Activated CD4-positive, CD25-positive, alpha-beta regulatory T cell (primary cell): ENCODE measurements around the gene CADPS2.

Source experiments
- DNase-seq, 4 experiments: peaks; one replicate each; lab custom pipeline; 2025; lab: John Stamatoyannopoulos, UW

CADPS2 gene

DNA sequence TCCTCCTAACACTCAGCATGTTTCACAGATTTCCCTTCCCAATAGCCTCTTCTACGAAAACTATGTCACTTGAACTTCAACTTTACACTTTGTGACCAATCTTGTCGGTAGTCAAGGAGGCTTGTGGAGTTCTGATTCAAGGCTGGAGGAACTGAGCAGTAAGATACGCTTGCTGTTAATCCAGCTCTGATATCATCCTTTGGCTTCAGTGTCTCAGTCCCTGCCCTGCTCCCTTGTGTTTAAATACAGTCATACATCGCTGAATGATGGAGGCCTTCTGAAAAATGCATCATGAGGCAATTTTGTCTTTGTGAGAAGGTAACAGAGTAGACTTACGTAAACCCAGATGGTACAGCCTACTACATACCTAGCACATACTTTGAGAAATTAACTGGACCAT lies 360.9 kb downstream of the CADPS2 start:
- DNase-seq = no peak

DNA sequence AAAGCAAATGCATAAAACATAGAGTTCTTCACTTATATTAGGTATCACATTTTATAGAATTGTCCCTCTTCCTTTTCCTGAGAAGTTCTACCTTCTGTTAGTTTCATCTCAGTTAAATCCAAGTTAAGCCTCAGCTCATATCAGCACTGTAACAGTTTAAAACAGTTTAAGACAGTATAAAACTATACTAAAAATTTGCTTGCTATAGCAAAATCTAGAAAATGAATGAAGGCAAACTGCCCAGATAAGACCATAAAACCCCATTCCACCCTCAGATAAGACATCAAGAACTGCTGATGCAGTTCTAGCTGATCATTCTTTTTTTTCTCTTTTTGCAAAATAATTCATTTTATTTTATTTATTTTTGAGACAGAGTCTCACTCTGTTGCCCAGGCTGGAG lies 364.5 kb downstream of the CADPS2 start:
- DNase-seq = no peak

DNA sequence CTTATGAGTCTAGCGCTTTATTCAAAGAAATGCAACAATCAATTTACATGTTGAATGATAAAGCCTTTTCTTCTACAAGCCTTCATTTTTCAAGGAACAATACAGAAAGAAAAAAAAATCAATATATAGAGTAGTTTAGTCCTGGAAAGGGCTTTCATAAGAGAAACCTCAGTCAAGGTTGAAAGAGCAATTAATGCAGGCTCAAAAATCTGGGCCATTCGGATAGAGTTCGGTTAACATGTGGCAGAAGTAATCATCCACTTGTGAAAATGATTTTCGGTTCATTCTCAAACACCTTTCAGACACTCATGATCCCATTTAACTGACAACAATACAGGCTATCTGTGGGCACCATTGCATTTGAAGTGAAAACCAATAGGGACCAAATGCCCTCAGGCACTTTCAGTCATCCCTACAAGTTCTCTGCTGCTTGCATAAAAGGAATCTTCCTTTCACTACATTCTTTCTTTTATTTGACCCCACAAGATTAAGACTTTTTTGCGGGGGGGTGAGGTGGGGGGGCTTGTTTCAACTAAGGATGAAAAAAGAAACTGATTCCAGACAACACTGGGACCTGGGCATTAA lies 365.2 kb downstream of the CADPS2 start:
- DNase-seq = no peak

DNA sequence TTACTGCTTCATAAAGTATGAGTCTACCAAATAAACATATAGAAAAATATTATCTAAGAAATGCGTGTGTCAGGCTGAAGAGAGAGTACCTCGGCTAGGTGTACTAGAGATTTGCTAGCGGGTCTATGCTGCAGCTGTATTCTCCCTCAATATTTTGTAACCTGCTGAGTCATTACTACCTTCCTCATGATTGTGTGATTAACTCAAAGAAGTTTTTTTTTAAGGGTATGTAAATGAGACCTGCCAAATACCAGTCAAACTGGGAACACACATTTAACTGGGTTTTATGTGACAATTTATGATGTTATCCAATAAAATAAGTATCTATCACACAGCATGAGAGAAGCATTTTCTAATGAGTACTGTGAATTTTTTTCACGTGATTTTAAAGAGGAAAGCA lies 367.8 kb downstream of the CADPS2 start:
- no peak for DNase-seq

DNA sequence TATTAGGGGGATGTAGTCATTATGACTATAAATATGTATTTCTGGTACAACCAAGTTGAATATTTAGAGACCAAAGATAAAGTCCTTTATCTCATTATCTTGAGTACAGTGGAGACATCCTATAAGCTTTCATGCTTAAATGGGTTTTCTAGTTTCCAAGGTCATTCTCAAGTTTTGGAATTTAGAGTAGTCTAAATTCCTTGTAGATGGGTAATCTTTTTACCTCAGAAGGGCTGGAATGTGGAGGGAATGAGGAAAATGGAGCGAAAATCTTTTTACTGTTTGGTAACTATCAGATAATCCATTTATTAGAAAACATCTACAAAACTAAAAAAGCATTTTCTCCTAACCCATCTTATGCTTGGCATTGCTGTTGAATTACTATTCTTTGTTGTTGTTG lies 368.7 kb downstream of the CADPS2 start:
- no peak for DNase-seq

DNA sequence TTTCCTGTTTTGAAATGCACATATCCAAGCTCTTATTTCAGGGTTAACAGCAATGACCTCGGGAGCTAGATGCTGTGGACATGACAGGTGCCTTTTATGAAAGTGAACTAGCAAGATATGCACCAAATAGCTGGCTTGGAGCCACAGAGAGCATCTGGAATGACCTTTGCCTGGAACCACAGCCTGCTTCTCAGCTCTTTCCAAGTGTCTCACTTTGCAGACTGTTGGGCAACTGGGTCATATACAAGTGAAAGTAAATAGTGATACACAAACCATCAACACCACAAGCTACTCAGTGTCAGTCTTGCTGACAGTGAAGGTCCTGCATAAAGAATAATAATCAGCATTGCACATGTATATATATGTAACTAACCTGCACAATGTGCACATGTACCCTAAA lies 370.9 kb downstream of the CADPS2 start:
- no peak for DNase-seq

DNA sequence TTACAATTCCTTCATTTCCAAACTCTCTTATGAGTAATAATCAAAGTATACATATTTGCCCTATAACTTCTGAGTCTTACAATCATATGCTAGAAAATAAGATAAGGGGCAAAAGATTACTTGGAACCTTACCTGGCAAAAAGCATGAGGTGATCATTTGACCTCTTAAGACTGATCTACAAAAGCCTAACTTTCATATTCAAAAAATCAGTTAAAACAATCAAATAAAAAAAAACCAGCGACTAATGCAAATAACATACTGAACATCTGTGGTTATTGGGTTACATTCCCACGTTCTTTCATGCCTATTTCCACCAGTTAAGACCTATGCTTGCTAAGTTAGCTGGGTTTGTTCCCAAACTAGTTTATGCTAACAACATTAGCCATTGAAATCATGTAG lies 375.0 kb downstream of the CADPS2 start:
- no peak for DNase-seq

DNA sequence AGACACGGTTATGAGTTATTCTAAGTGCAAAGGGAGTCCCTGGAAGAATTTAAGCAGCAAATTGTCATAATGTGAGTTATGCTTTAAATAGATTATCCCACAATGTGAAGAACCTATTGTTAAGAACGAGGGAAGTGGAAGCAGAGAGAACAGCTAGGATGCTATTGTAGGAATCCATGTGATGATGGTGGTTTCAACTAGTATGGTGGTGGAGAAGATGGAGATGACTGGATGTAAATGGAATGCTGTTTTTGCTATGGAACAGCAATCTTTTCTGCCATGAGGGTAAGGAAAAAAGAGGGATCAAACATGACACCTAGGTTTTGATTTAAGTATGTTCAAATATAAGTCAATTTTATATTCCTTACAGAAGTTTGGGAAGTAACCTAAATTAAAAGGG lies 378.7 kb downstream of the CADPS2 start:
- no peak for DNase-seq

DNA sequence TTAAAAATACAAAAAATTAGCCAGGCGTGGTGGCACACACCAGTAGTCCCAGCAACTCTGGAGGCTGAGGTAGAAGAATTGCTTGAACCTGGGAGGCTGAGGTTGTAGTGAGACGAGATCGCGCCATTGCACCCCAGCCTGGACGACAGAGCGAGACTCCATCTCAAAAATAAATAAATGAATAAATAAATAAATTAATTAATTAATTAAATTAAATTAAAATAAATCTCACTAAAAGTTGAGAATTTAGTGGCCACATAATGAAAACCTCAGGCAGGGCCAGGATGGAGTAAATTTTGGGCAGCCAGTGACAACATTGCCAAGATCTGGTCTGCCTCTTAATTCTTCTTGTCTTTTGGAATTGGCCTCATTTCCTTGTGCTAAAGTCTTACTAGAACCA lies 394.3 kb downstream of the CADPS2 start:
- no peak for DNase-seq

DNA sequence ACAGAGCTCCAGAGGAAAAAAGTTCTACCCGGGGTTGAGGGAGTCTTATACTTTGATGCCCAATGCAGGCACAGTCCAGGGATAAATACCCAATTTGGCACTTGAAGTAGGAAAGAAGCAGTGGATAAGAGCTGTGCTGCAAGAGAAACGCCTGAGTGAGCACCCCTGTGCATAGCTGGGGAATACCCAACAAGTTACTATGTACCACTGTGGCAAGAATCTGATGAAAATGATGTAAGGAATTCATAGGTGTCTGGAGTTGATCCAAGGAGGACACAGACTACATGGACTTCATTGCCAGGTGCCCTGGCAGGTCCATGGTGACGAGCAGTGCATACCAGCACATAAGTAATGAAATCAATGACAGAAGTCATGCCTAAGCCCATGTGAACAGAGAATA lies 398.0 kb downstream of the CADPS2 start:
- DNase-seq = no peak

DNA sequence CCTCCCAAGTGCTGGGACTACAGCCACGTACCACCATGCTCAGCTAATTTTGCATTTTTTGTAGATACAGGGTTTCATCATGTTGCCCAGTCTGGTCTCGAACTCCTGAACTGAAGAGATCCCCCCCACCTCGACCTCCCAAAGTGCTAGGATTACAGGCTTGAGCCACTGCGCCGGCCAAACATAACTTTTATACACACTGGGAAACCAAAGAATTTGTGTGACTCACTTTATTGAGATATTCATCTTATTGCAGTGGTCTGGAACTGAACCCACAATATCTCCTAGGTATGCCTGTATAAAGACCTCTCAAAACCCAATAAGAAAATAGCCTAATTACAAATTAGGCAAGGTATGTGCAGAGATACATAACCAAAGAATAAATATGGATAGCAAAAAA lies 399.1 kb downstream of the CADPS2 start:
- DNase-seq = no peak

DNA sequence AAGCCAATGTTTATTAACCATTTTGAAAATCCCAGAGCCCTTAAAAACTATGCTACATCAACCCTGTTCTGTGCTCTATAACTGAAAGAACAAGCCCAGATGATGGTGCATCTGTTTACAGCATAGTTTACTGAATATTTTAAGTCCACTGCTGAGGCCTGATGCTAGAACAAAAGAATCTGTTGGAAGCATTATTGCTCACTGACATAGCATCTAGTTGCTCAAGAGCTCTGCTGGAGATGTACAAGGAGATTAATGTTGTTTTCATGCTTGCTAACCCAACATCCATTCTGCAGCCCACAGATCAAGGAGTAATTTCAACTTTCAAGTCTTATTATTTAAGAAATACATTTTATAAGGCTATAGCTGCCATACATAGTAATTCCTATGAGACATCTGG lies 400.4 kb downstream of the CADPS2 start:
- DNase-seq = no peak

DNA sequence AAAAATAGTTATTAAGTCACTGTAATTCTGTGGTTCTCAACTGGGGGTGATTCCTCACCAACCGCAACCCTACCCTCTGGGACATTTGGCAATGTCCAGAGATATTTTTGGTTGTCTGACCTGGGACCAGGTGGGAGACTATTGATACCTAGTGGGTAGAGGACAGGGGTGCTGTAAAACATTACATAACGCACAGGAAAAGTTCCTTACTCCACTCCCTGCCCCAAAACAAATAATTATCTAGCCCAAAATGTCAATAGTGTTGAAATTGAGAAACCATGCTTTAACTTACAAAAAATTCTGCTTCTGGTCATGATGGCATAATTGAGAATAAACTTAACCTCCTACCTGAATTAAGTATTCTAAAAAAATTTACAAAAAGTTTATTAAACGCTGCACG lies 404.0 kb downstream of the CADPS2 start:
- DNase-seq = no peak

DNA sequence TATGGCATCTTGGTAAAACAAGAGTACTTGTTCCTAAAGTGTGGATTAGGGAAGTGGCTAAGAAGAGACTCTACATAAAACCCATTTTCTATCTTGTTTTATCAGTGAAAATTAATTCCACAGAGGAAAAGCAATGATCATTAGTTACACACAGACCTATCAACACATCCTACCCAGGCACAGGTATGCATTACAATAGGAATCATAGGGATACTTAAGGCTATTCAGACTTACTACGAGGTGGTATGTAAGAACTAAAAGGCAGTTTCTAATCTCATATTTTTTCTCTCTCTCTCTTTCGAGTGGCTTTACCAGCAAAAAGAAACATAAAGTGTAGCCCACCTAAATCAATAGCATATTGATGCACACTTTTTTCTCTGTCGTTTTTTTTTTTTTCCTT lies 415.4 kb downstream of the CADPS2 start:
- DNase-seq = no peak

DNA sequence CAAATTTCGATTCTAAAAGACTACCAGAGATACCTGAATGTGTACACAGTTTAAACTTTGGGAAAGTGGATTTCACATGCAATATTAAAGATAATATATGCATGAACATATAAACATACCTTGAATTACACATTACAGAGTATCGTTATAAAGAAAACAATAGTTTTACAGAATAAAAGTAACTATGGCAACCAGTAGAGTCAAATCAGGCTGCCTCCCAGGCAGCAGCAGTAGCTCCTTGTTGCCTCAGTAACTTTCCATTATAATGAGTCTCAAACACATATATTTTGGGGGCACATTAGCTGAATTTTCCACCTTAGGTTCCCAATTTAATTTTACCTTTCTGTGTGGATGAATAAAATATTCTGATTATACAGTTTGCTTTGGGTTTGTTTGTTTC lies 417.3 kb downstream of the CADPS2 start:
- DNase-seq = no peak

DNA sequence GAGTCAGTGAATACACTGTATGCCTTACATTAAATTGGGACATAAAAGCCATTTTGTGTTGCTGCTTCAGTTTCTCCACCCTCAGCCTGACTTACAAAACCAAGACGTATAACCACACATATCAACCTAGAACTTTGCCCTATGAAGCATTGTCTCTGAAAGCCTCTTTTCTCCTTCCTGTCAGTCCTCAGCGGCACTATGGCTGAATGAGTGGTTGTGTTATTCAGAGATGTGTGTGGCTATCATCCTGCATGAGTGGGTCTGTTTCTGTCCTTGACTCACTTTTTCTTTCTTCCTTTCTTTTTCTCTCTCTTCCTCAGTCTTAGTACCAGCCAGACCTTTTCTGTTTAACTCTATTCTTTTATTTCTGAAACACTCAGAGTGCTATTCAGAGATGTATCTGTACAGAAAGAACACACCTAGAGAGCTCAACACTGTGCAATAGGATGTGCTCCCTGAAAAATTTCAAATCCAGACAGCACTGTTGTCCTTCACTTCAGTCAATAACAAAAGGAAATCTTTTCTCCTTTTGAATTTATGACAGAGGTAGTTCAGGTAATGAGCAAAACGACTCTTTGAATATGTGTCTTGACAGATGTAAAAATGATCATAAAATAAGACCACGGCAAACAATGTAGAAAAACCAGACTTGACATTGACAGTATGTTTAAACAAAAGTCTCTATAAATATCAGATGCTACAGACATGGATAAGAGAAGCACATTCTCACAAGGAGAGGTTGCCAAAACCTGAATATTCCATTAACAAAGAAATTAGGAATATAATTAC lies 418.4 kb downstream of the CADPS2 start:
- no peak for DNase-seq

DNA sequence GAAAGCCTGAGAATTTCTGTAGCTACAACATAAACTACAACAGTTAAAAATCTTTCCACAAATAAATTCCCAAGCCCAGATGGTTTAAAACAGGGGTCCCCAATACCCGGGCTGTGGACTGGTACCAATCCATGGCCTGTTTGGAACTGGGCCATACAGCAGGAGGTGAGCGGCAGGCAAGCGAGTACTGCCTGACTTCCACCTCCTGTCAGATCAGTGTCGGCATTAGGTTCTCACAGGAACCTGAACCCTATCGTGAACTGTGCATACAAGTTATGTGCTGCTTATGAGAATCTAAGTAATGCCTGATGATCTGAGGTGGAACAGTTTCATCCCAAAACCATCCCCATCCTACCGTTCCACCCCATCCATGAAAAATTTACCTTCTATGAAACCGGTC lies 421.0 kb downstream of the CADPS2 start:
- no peak for DNase-seq

DNA sequence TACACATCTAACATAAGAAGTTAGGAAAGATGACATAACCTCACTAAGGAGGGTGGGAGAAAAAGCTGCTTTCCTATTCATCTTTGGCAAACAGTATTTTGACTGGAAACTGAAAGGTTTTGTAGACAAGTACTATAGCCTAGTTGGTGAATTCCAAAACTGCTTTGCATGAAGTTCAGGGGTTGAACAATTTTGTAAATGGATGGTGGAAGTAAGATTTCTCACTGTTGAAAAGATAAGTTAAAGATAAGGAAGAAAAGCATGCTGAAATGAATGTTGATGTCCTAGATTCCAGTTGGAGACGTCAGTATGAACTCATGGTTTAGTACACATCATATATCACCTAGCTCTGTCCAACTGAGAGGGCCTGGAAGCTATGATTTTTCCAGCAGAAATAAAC lies 422.6 kb downstream of the CADPS2 start:
- DNase-seq = no peak

DNA sequence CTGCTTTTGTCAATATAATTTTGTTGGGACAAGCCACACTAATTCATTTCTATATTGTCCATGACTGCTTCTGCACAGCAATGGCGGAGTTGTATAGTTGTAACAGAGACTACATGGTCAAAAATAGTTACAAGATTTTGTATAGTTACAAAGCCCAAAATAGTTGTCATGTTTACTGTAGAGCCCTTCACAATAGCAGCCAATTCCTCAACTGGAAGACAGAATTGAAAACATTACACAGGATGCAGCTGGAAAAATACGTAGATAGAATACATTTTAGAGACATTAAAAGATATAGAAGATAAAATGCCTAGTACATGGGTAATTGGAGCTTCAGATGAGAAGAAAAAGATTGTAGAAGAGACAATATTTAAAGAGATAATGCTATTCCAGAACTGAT lies 425.3 kb downstream of the CADPS2 start:
- DNase-seq = no peak

DNA sequence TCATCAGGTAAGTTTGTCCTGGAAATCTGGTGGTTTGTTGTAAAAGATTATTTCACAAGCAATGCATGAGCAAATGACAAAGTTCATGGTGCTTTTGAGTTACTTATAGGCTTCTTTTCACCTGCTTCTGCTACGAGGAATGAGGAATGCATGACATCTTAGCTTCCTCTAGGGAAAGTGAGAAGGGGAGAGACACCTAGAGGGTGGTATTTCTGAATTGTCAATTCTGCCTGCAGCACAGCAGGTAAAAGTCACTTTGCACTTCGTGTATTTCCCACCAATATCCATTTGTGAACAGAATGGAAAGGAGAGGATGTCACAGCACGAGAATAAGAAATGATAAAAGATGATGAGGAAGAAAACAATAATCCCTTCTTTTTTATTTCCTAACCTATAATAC lies 428.3 kb downstream of the CADPS2 start:
- DNase-seq = no peak

DNA sequence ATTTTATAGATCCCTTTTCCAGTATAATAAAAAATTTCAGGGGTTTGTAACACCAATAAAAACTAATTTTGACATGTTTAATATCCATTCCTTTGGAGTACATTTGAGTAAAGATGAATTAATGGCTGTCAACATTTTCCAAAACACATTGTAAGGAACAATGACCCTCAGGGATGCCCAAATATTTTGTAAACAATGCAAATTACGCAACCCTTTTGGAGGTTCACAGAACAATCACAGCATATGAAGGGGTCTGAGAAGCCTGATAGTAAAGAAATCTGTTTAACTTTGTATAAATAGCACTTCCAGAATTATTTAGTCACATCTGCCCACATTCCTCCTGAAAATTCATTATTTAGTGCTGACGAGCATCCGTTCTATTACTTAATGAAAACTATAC lies 428.9 kb downstream of the CADPS2 start:
- no peak for DNase-seq

DNA sequence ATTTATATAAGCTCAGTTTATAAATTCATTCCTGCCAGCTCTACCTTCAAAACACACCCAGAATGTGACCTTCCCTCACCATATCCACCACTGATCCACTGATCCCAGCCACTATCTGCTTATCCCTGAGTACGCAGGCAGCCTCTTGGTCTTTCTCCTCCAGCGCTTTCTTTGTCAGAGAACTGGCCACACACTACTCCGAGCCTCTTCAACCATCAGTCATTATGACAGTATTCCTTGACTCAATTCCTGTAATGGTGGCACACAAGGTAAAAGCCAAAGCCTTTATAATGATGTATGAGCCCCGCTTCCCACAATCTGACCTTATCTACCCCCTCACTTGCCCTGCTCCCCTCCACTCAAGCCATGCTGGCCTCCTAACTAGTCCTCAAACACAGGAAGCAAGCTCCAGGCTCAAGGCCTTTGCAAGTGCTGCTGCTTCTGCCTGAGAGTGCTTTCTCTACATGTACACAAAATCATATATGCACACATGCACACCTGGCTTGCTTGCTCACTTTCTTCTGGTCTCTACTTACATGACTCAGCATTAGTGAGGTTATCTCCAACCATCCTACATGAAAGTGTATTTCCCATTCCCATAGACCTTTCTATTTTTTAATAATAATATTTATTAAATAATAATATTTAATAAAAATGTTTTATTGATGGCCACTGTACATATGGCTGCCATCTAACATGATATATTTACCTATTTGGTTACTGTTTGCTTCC lies 431.3 kb downstream of the CADPS2 start:
- DNase-seq = no peak

DNA sequence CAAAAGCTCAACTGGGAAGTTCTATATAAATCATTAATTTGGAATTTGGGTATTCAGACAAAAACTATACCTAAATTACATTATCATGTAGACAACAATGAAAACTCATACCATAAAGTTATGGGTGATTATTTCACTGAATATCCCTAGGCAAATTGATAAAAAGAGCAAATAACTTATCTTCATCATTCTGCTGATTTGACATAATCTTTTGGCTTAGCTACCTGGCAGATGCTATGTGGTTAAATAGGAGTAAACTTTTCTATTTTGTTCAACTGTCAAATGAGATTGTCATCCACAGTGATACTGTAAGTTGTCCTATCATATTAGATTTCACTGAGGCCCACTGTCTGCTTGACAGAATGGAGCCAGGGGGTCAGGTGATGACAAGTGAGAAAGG lies 432.8 kb downstream of the CADPS2 start:
- no peak for DNase-seq
